Eye (tissue), 1 donor: ENCODE results near the gene ZNF440.
"Not testable (repeated sequence)": the region's sequence is repeated elsewhere in the genome, so short reads cannot be mapped to it uniquely, and the experiment has no call there.

ENCODE experiments used
- DNase-seq: peaks from one replicate; pipeline ENCODE4 v3.0.0-alpha.2; 2015

ZNF440 gene

GRCh38 chr19:11828957-11829876, 15.1 kb downstream of the ZNF440 start:
- DNase-seq: not testable (repeated sequence)

- DNase-seq: no peak
Measured at GRCh38 chr19:11832253-11832912, 18.3 kb downstream of the ZNF440 start.

GRCh38 chr19:11833541-11833940, 19.5 kb downstream of the ZNF440 start:
- no peak for DNase-seq

GRCh38 chr19:11835626-11836066, 21.6 kb downstream of the ZNF440 start:
- DNase-seq: not testable (repeated sequence)

- DNase-seq: no peak
Measured at GRCh38 chr19:11843722-11844121, 29.6 kb downstream of the ZNF440 start.

- peak; percentile 34 for DNase-seq
Measured at GRCh38 chr19:11847615-11848014, 33.5 kb downstream of the ZNF440 start.

GRCh38 chr19:11848200-11848593, 34.1 kb downstream of the ZNF440 start:
- DNase-seq: no peak

- DNase-seq: peak; percentile 98
Measured at GRCh38 chr19:11848594-11849469, 34.8 kb downstream of the ZNF440 start, which contains the start of gene ZNF439. Gene ZNF439, plus strand, starts transcription at chr19:11848726. Its CDS starts 142 bp downstream, at chr19:11848868.

- DNase-seq: not testable (repeated sequence)
Measured at GRCh38 chr19:11850289-11850688, 36.2 kb downstream of the ZNF440 start.

- no peak for DNase-seq
Measured at GRCh38 chr19:11853358-11853757, 39.3 kb downstream of the ZNF440 start.

- no peak for DNase-seq
Measured at GRCh38 chr19:11856596-11857250, 42.6 kb downstream of the ZNF440 start.

GRCh38 chr19:11860721-11861120, 46.6 kb downstream of the ZNF440 start:
- DNase-seq: no peak

- DNase-seq: no peak
Measured at GRCh38 chr19:11861301-11861700, 47.2 kb downstream of the ZNF440 start.

GRCh38 chr19:11867766-11868165, 53.7 kb downstream of the ZNF440 start:
- not testable (repeated sequence) for DNase-seq

- peak; percentile 13 for DNase-seq
Measured at GRCh38 chr19:11868188-11868587, 54.1 kb downstream of the ZNF440 start.

- DNase-seq: no peak
Measured at GRCh38 chr19:11872624-11873023, 58.6 kb downstream of the ZNF440 start.

GRCh38 chr19:11873762-11874161, 59.7 kb downstream of the ZNF440 start:
- no peak for DNase-seq

- DNase-seq: peak; percentile 37
Measured at GRCh38 chr19:11879687-11880266, 65.7 kb downstream of the ZNF440 start.

- no peak for DNase-seq
Measured at GRCh38 chr19:11880598-11880997, 66.5 kb downstream of the ZNF440 start.

GRCh38 chr19:11881151-11881800, 67.2 kb downstream of the ZNF440 start:
- DNase-seq: peak; percentile 89

- no peak for DNase-seq
Measured at GRCh38 chr19:11882606-11883005, 68.5 kb downstream of the ZNF440 start.
